H1 (cell line): ENCODE data around the gene HOXB6. TPM values are rescaled to one million over a fixed set of nuclear protein-coding genes. Genes with fewer than 3 reads are reported as not detected.

Experiments used
- CTCF ChIA-PET: fragments of 300-600 bp; sonication (Branson Sonifier 250); formaldehyde crosslinking; loops from one replicate; lab custom pipeline; 2021; ENCODE audit not compliant: partially characterized antibody; lab: Charles Lee
- POLR2A ChIA-PET: fragments of 300-600 bp; sonication (Branson Sonifier 250); formaldehyde crosslinking; loops from one replicate; lab custom pipeline; 2021; ENCODE audit warnings: inconsistent platforms; ENCODE audit not compliant: partially characterized antibody; lab: Charles Lee
- DNase-seq, 2 experiments: peaks; one replicate each; pipeline versions ENCODE4 v3.0.0 to v3.0.0-alpha.2; 2010 to 2022; ENCODE audit warnings: low spot score in 2 of 2, low read depth in 1 of 2, mixed read lengths in 1 of 2
- FAIRE-seq: peaks from 2 replicates; lab custom pipeline; 2011; peaks lifted over from hg19 to GRCh38; lab: Jason Lieb, UNC
- H2AFZ ChIP-seq: 2 replicates; pipeline ENCODE4 v1.8.1; 2012; ENCODE audit warnings: low read length, inconsistent platforms
- H2AK5ac ChIP-seq: 2 replicates; pipeline ENCODE4 v1.6.1; 2013; ENCODE audit warnings: low read depth, low read length
- H2BK120ac ChIP-seq: replicated peaks from 2 replicates; pipeline ENCODE3; 2013; ENCODE audit warnings: low read depth, low read length, inconsistent platforms
- H2BK12ac ChIP-seq: 2 replicates; pipeline ENCODE4 v1.6.1; 2013; ENCODE audit warnings: low read depth, low read length
- H2BK15ac ChIP-seq: 2 replicates; pipeline ENCODE4 v1.6.1; 2013; ENCODE audit warnings: low read length
- H2BK20ac ChIP-seq: 2 replicates; pipeline ENCODE4 v1.6.1; 2013; ENCODE audit warnings: low read length
- H2BK5ac ChIP-seq: 2 replicates; pipeline ENCODE4 v1.6.1; 2013; ENCODE audit warnings: low read depth, low read length
- H3K14ac ChIP-seq: 2 replicates; pipeline ENCODE4 v1.6.1; 2013; ENCODE audit warnings: inconsistent platforms; ENCODE audit not compliant: insufficient read length
- H3K18ac ChIP-seq: 2 replicates; pipeline ENCODE4 v1.6.1; 2013; ENCODE audit warnings: low read length; ENCODE audit errors: extremely low read depth
- H3K23ac ChIP-seq: 2 replicates; pipeline ENCODE4 v1.6.1; 2013; ENCODE audit warnings: inconsistent platforms; ENCODE audit not compliant: insufficient read length
- H3K23me2 ChIP-seq: 2 replicates; pipeline ENCODE4 v1.6.1; 2013; ENCODE audit warnings: low read depth, low read length
- H3K27ac ChIP-seq: 2 replicates; pipeline ENCODE4 v1.6.1; 2011; ENCODE audit warnings: low read depth, low read length, inconsistent platforms
- H3K27me3 ChIP-seq, 4 experiments: replicated peaks in 1 of 4; 1 replicate in 1 of 4; 2 replicates in 3 of 4; pipeline versions ENCODE4 v1.6.1 to v1.8.1; 2011 to 2013; ENCODE audit warnings: low read length in 3 of 4, mild to moderate bottlenecking in 3 of 4, inconsistent platforms in 2 of 4, mixed read lengths in 2 of 4, moderate library complexity in 1 of 4; ENCODE audit not compliant: control insufficient read depth in 3 of 4, insufficient read depth in 3 of 4; ENCODE audit errors: extremely low read depth in 1 of 4
- H3K36me3 ChIP-seq, 4 experiments: 2 replicates each; pipeline versions ENCODE4 v1.6.1 to v1.8.1; 2011 to 2013; ENCODE audit warnings: mild to moderate bottlenecking in 4 of 4, low read length in 3 of 4, moderate library complexity in 2 of 4, control low read depth in 1 of 4, inconsistent platforms in 1 of 4; ENCODE audit not compliant: insufficient read depth in 4 of 4, control insufficient read depth in 2 of 4
- H3K4ac ChIP-seq: replicated peaks from 2 replicates; pipeline ENCODE3; 2013; ENCODE audit warnings: low read length, low read depth, mixed read lengths, inconsistent platforms; ENCODE audit not compliant: insufficient read length
- H3K4me1 ChIP-seq, 4 experiments: replicated peaks in 1 of 4; 1 replicate in 1 of 4; 2 replicates in 3 of 4; pipeline versions ENCODE4 v1.6.1 to v1.8.1; 2011 to 2013; ENCODE audit warnings: low read length in 3 of 4, inconsistent platforms in 2 of 4, mixed read lengths in 1 of 4; ENCODE audit not compliant: insufficient read depth in 4 of 4, control insufficient read depth in 3 of 4
- H3K4me2 ChIP-seq, 2 experiments: 2 replicates each; pipeline versions ENCODE4 v1.6.1 to v1.8.1; 2011 to 2013; ENCODE audit warnings: low read depth in 2 of 2, low read length in 2 of 2, control low read depth in 1 of 2, inconsistent platforms in 1 of 2, mild to moderate bottlenecking in 1 of 2; ENCODE audit not compliant: insufficient read depth in 1 of 2
- H3K4me3 ChIP-seq, 4 experiments: fragments of 200-600, 300-600 bp in 1 of 4; sonication (generic), shearing (Covaris generic), sonication (Bioruptor Twin) in 1 of 4; 2 replicates each; pipeline versions ENCODE4 v1.5.1 to v1.8.1; 2011 to 2016; ENCODE audit warnings: low read length in 4 of 4, low read depth in 3 of 4, control low read depth in 2 of 4, inconsistent platforms in 2 of 4, mild to moderate bottlenecking in 2 of 4, mixed read lengths in 1 of 4, moderate library complexity in 1 of 4; ENCODE audit not compliant: insufficient read depth in 2 of 4; ENCODE audit errors: extremely low read depth in 1 of 4
- H3K56ac ChIP-seq: replicated peaks from 2 replicates; pipeline ENCODE3; 2013; ENCODE audit warnings: low read depth, mild to moderate bottlenecking, mixed read lengths, low read length, inconsistent platforms; ENCODE audit not compliant: insufficient read length
- H3K79me1 ChIP-seq: 2 replicates; pipeline ENCODE4 v1.6.1; 2013; ENCODE audit warnings: low read depth, low read length, control low read depth
- H3K79me2 ChIP-seq, 2 experiments: 2 replicates each; pipeline versions ENCODE4 v1.6.1 to v1.8.1; 2012 to 2013; ENCODE audit warnings: low read length in 2 of 2, mild to moderate bottlenecking in 2 of 2, inconsistent platforms in 1 of 2; ENCODE audit not compliant: insufficient read depth in 2 of 2, control insufficient read depth in 1 of 2
- H3K9ac ChIP-seq, 4 experiments: replicated peaks in 1 of 4; 1 replicate in 1 of 4; 2 replicates in 3 of 4; pipeline versions ENCODE4 v1.6.1 to v1.8.1; 2011 to 2013; ENCODE audit warnings: low read depth in 3 of 4, low read length in 3 of 4, control low read depth in 2 of 4, mild to moderate bottlenecking in 2 of 4, moderate library complexity in 2 of 4, inconsistent platforms in 1 of 4; ENCODE audit errors: extremely low read depth in 1 of 4
- H3K9me3 ChIP-seq, 2 experiments: 2 replicates each; pipeline versions ENCODE4 v1.6.1 to v1.8.1; 2012 to 2013; ENCODE audit warnings: mild to moderate bottlenecking in 2 of 2, moderate library complexity in 2 of 2, control low read depth in 1 of 2, inconsistent platforms in 1 of 2, low read depth in 1 of 2, low read length in 1 of 2, mixed read lengths in 1 of 2; ENCODE audit not compliant: insufficient read depth in 2 of 2
- H4K20me1 ChIP-seq, 2 experiments: replicated peaks in 1 of 2; 2 replicates each; pipeline versions ENCODE3 to v1.8.1; 2011 to 2013; ENCODE audit warnings: inconsistent platforms in 2 of 2, low read length in 2 of 2, mild to moderate bottlenecking in 1 of 2; ENCODE audit not compliant: insufficient read depth in 2 of 2, control insufficient read depth in 1 of 2
- H4K5ac ChIP-seq: 2 replicates; pipeline ENCODE4 v1.6.1; 2013; ENCODE audit warnings: low read length, low read depth, mixed read lengths, inconsistent platforms; ENCODE audit not compliant: insufficient read length
- H4K8ac ChIP-seq: 2 replicates; pipeline ENCODE4 v1.8.0; 2013; ENCODE audit warnings: mild to moderate bottlenecking, moderate library complexity, low read length, inconsistent platforms; ENCODE audit not compliant: insufficient read depth; ENCODE audit errors: extremely low read depth
- H4K91ac ChIP-seq: replicated peaks from 2 replicates; pipeline ENCODE3; 2013; ENCODE audit warnings: low read length, mixed read lengths, inconsistent platforms; ENCODE audit not compliant: insufficient read length
- CBX8 ChIP-seq: fragments of 300-800, 300-1000 bp; sonication (generic); IDR thresholded peaks from 2 replicates; pipeline ENCODE4 v1.7.1; 2016; ENCODE audit warnings: low read depth, low read length, borderline replicate concordance
- CTBP2 ChIP-seq: IDR thresholded peaks from 2 replicates; pipeline ENCODE4 v1.7.0; 2011; ENCODE audit warnings: borderline replicate concordance, mild to moderate bottlenecking, moderate library complexity, mixed read lengths, low read length; ENCODE audit not compliant: insufficient read depth, insufficient read length
- NANOG ChIP-seq: IDR thresholded peaks from 2 replicates; pipeline ENCODE4 v1.6.1; 2011; ENCODE audit warnings: low read length, low read depth, mild to moderate bottlenecking, inconsistent platforms; ENCODE audit not compliant: insufficient read depth, poor library complexity, severe bottlenecking
- POLR2A ChIP-seq, 2 experiments: IDR thresholded peaks; 1 replicate in 1 of 2; 2 replicates in 1 of 2; pipeline ENCODE4 v1.6.1; 2011; ENCODE audit warnings: low read depth in 2 of 2, low read length in 2 of 2, mild to moderate bottlenecking in 2 of 2; ENCODE audit errors: control extremely low read depth in 1 of 2
- RNF2 ChIP-seq: fragments of 200-900, 300-1000 bp; sonication (generic); IDR thresholded peaks from 2 replicates; pipeline ENCODE4 v1.7.1; 2016; ENCODE audit warnings: borderline replicate concordance, low read depth, mild to moderate bottlenecking, antibody characterized with exemption, low read length; ENCODE audit not compliant: poor library complexity, severe bottlenecking; ENCODE audit errors: missing control alignments
- TEAD4 ChIP-seq: IDR thresholded peaks from 2 replicates; pipeline ENCODE4 v1.6.1; 2012; ENCODE audit warnings: low read depth, low read length, inconsistent platforms, mixed read lengths
- WGBS, 2 experiments: shearing (Covaris generic) in 1 of 2; methylation state at CpG; one replicate each; pipeline versions ENCODE4 v1.1.6 to v1.1.7; 2013 to 2015; ENCODE audit warnings: low lambda C conversion rate in 2 of 2, mixed read lengths in 2 of 2, inconsistent platforms in 1 of 2, low coverage in 1 of 2, missing lambda C conversion rate in 1 of 2; ENCODE audit not compliant: insufficient replicate concordance in 2 of 2, insufficient coverage in 1 of 2, insufficient read length in 1 of 2; ENCODE audit errors: extremely low coverage in 1 of 2, missing lambda C conversion rate in 1 of 2; 5-methylcytosine and 5-hydroxymethylcytosine counted together
- polyA plus RNA-seq, 7 experiments: library from polyadenylated mRNA; depleted of rRNA in 3 of 7; stranded (reverse) in 5 of 7; unstranded in 2 of 7; fragments of >200 nt in 5 of 7; fragments of 200-250 nt in 2 of 7; gene quantifications; 1 replicate in 5 of 7; 2 replicates in 1 of 7; 4 replicates in 1 of 7; pipeline versions ENCODE4 v1.2.1 to v1.2.3, GENCODE V29; 2011 to 2013; ENCODE audit warnings: missing spikeins in 2 of 7, mixed read lengths in 2 of 7
- total RNA-seq: library from RNA; stranded (reverse); fragmentation: NEBNext Ultra II Directional; extraction: Animal tissue kit (Norgen Biotek cat#: 25700); gene quantifications from 2 replicates; pipeline ENCODE4 v1.2.1, GENCODE V29; 2021
- TF ChIP-seq, protein P1 (sequence below): IDR thresholded peaks from 2 replicates; pipeline ENCODE4 v1.6.1; 2011; ENCODE audit warnings: low read length, improper control_type of control experiment
- TF ChIP-seq, protein P2 (sequence below): IDR thresholded peaks from 2 replicates; pipeline ENCODE4 v1.6.1; 2011; ENCODE audit warnings: low read depth, mild to moderate bottlenecking, low read length; ENCODE audit not compliant: insufficient read depth

The HOXB6 gene
- total and polyA plus RNA-seq, 2 of the 8 experiments (the other 6 are each of a cell fraction or from before 2014, with no cell fraction given), result not detected

DNA sequence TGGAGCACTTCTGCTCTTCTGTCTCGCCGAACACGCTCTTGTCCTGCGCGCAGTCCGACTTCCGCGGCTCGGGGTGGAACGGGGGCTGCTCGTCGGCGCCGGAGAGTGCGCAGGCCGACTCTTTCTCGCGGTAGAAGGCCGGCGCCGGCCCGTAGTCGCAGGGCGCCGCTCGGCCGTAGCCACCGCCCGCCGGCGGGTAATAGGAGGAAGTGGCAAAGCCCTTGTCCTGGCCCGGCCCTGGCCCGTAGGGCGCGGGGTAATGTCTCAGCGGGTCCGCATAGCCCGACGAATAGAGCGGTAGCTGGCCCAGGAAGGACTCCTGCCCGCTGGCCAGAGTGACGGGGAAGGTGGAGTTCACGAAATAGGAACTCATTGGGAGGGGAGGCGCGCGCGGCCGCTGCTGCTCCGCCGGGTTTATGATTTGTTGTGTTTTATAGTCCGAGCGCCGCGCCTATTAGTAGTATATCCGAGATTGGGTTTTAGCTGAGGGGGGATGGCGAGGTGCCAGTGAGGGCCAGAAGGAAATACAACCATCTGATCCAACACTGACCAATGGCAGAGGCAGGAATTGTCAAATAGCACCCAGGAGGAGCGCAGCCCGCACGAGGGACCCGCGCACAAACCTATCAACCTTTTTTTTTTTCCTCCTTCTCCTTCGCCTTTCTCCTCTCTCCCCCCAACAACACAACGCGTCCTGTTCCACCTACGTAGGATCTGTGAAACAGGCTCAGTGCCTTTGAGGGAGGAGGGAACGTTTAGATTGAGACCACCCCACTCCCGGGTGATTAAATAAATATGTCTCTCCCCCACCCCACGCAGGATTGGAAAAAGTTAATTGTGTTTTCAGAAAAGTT lies 6.8 kb downstream of the HOXB6 start:
- H3K14ac ChIP-seq, result no peak overlapping the region
- H3K4me2 ChIP-seq, result peak overlapping the region; percentile 21 to 56; a peak in 3 of 4 replicates
- ChIA-PET POLR2A (interaction anchor here (1.2 to 1.4 kb wide), 2 partner anchors 10 to 53 kb away, joined by 3 to 4 read pairs; partner anchors contain the start of gene HOXB2), CTCF (interaction anchor here (0.6 to 2.1 kb wide), 7 partner anchors 9 to 298 kb away, joined by 3 to 8 read pairs (median 5); no protein-coding TSS in a partner anchor)
- H3K27me3 ChIP-seq, result peaks cover 96 to 100% (median 99%) of the 10 kb centered on the region in 4 experiments
- H2BK120ac ChIP-seq, result no peak overlapping the region
- peak overlapping the region in 1 of 4 experiments; percentile 29; a peak in 2 of 8 replicates for H3K4me3 ChIP-seq
- H4K91ac ChIP-seq, result no peak overlapping the region
- H3K23me2 ChIP-seq, result no peaks in the 10 kb centered on the region; the same call in 1 of the 2 replicates
- no peak overlapping the region for H2AK5ac ChIP-seq
- no peaks in the 10 kb centered on the region for H3K79me2 ChIP-seq
- no peak overlapping the region for H3K9ac ChIP-seq
- H3K56ac ChIP-seq, result no peak overlapping the region
- H3K36me3 ChIP-seq, result no peaks in the 10 kb centered on the region; a peak in 1 of 8 replicates
- H3K9me3 ChIP-seq, result no peaks in the 10 kb centered on the region
- H2BK20ac ChIP-seq, result no peak overlapping the region
- peaks cover 0 to 12% (median 6%) of the 10 kb centered on the region in 4 experiments; a peak in 5 of 7 replicates for H3K4me1 ChIP-seq
- H3K23ac ChIP-seq, result no peak overlapping the region
- no peak for DNase-seq
- H3K18ac ChIP-seq, result no peak overlapping the region; the same call in none of the 2 replicates
- no peak overlapping the region; the same call in 1 of the 2 replicates for H4K8ac ChIP-seq
- no peak for FAIRE-seq
- no peak overlapping the region for H2BK5ac ChIP-seq
- WGBS, 2 experiments, result 6% methylated on average over 56 of the region's 68 CpGs; no CpG with 5 or more reads in 1 of the 2 experiments
- H4K20me1 ChIP-seq, result peaks cover 38 to 58% of the 10 kb centered on the region in 2 experiments
- H3K4ac ChIP-seq, result no peak overlapping the region
- H3K79me1 ChIP-seq, result no peaks in the 10 kb centered on the region
- H4K5ac ChIP-seq, result no peak overlapping the region
- H3K27ac ChIP-seq, result no peak overlapping the region
- no peak overlapping the region for H2AFZ ChIP-seq
- peak overlapping the region; percentile 81; the same call in 1 of the 2 replicates for H2BK15ac ChIP-seq
- peak overlapping the region; percentile 39; the same call in 1 of the 2 replicates for H2BK12ac ChIP-seq
- TF ChIP-seq CBX8, result peak; percentile 84
- TF ChIP-seq, protein P1, sequence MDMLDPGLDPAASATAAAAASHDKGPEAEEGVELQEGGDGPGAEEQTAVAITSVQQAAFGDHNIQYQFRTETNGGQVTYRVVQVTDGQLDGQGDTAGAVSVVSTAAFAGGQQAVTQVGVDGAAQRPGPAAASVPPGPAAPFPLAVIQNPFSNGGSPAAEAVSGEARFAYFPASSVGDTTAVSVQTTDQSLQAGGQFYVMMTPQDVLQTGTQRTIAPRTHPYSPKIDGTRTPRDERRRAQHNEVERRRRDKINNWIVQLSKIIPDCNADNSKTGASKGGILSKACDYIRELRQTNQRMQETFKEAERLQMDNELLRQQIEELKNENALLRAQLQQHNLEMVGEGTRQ, result no peak
- TF ChIP-seq TEAD4, result no peak
- TF ChIP-seq RNF2, result peak; percentile 89
- TF ChIP-seq, protein P2, sequence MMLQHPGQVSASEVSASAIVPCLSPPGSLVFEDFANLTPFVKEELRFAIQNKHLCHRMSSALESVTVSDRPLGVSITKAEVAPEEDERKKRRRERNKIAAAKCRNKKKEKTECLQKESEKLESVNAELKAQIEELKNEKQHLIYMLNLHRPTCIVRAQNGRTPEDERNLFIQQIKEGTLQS, result no peak
- TF ChIP-seq CTBP2, result peak; percentile 83
- no peak for TF ChIP-seq POLR2A (IDR thresholded peaks at IDR 0.05; ENCODE audit: control extremely low read depth in 1 of 2, low read depth in 2 of 2, low read length in 2 of 2)
- no peak for TF ChIP-seq NANOG
